Stimulated activated CD8-positive, alpha-beta memory T cell treated with anti-CD3 and anti-CD28 coated beads, Interleukin-7, amount 100 ng/mL, for 48 hours (primary cell): Measurements from ENCODE around the gene LPXN.
A peak's percentile ranks its signal among the peaks of the same experiment; 100 is the strongest.

Experiments used
- DNase-seq, 2 donors: peaks; one replicate each; pipeline ENCODE4 v3.0.0-alpha.2; 2020; ENCODE audit warnings: low read depth in 1 of 2; ENCODE audit errors: extremely low read depth in 1 of 2

Gene LPXN

GRCh38 chr11:58525037-58525614 lies 50.5 kb downstream of the LPXN start:
- DNase-seq = no peak

DNA sequence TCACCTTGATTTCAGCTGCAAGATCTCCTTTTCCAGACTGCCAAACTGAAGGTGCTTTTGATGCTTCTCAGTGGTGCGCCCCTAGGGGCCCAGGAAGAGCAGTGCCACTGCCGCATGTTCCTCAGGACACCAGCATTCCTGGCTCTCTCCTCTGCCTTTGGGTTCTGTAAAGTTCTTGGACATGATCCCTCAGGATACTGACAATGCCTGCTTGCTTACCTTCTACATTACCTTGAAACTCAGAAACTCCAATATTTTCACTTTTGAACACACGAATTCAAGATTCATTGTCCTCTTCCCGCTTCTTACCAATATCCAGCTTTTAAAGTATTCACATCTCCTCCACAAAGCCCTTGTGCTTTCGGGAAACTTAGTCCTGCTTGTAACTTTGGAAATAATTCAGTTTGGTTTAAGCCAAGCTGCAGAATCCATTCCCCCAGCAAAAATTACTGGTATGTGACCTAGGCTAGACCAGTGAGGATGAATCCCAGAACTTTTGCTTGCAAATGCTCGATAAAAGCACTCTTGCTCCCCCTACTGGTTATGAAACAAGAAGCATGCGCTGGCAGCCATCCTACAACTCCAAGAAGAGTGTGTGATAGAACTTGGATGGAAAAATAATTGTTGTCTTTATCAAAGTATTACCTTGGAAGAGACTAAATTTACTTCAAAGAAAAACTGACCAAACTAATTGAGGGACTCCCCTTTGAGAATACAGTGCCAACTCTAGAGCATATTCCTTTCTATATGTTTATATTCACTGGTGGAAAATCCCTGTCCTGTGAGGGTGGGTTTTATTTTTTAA lies 51.2 kb downstream of the LPXN start:
- DNase-seq = no peak

DNA sequence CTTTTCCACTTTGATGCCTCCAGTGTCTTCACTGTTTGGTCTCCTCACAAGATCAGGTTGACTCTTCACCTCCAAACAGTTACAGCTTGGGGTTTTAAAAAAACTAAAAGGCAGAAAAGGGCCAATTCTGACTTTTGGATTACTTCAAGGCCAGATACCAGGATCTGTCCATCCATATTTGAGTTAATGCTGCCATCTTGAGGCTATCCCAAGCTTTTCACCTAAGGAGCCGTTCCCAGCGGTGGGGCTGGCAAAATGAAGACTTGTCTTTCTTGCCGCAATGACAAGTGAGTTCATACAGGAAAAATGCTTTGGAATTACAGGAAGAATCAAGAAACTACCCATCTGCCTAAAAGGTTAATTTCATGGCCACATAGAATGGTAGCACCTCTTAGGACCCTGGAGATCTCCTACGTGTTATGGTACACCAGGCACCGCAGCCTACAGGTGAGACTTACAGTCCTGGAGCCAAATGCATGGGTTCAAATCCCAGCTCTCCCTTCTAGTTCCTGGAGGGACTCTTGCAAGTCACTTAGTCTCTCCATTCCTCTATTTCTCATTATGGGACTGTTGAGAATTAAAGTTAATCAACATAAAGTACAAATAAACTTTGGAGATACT lies 61.8 kb downstream of the LPXN start:
- no peak for DNase-seq

GRCh38 chr11:58511636-58512035 lies 64.0 kb downstream of the LPXN start:
- DNase-seq = no peak

GRCh38 chr11:58509748-58510147 lies 65.9 kb downstream of the LPXN start:
- no peak for DNase-seq

DNA sequence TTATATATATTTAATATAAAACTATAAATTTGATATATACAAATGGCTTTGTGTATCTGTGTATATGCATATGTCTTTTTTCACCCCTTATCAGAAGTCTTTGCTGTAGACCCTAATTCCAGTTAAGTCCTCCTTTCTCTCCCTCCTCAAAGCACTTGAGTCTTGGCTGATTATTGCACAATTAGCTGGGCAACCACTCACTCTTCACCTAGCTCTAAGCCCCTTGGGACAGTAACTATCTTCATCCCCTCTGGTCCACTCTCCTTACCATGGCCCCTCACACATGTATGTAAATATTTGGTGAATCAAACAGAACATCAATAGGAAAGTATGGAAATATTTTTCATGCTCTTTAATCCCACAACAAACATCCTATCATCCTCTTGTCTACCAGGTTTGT lies 66.8 kb downstream of the LPXN start:
- DNase-seq = no peak

DNA sequence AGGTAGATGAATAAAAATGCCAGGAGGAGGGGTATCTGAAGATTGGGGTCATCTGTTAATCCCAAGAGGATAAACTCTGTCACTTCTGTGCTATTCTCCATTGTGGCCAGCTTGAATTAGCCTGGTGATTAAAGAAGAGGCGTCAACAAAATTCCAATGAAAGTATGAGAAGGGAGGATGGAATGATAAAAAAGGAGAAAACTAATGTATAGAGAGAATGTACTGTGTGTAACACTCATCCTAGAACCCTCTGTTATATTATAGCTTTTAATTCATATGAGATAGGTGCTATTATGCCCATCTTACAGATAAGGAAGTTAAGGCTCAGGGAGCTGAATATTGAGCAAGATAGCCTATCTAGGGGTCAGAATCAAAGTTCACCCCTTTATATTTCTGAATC lies 67.7 kb downstream of the LPXN start, which contains the start of gene OR5B21:
Gene OR5B21, minus strand, starts transcription at position 101 of the 400 bp plus-strand sequence. Its CDS starts 0 bp downstream, at position 101.
- no peak for DNase-seq

DNA sequence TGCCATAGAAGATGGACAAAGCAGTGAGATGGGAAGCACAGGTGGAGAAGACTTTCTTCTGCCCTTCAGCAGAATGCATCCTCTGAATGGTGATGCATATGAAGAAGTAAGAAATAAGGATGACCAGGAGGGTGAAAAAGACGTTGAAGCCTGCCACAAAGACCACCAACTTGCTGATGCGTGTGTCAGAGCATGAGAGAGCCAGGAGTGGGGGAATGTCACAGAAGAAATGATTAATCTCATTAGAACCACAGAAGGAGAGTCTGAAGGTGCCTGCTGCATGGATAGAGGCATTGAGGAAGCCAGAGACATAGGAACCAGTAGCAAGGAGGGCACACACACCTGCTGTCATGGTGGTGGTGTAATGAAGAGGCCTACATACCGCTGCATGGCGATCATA lies 68.3 kb downstream of the LPXN start:
- DNase-seq = no peak

GRCh38 chr11:58506935-58507334 lies 68.7 kb downstream of the LPXN start:
- DNase-seq = no peak

DNA sequence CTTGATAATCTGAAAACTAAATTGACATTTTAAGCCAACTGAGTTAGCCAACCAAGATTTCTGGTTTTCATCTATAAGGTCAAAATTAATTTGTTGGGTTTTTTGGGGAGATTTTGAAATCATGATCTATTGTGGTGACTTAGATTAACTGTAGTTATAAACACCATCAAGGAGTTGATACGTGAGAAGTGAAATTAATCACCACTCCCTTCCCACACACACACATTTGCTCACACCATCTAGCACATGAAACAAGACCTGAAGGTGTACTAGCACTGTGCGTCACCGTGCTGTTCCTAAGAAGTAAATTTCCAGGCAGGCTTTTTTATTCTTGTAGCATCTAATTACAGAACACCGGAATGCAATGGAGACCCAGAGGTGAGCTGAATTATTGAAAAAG lies 69.8 kb downstream of the LPXN start:
- DNase-seq = no peak

- DNase-seq = no peak
Measured at GRCh38 chr11:58504232-58504631, 71.4 kb downstream of the LPXN start.

DNA sequence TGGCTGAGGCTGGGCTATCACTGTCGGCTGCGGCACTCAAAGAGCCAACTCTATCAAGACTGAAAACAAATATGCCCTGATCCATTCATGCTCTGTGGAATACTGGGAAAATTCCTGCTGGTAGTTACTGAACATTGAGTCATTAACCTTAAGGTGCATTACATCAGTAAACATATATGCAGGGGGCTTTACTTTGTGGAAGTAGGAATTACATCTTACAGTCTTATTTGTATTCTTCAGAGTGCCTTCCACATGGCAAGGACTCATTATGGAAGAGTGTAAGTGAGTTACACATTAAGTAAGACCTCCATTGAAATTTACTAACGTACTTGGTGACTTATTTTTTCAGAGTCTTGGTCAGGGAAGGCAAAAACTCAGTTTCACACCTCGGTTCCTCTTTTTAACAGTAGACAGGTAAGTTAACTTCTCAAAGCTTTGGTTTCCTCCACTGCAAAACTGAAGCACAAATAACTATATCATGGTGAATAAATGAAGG lies 72.2 kb downstream of the LPXN start:
- no peak for DNase-seq

DNA sequence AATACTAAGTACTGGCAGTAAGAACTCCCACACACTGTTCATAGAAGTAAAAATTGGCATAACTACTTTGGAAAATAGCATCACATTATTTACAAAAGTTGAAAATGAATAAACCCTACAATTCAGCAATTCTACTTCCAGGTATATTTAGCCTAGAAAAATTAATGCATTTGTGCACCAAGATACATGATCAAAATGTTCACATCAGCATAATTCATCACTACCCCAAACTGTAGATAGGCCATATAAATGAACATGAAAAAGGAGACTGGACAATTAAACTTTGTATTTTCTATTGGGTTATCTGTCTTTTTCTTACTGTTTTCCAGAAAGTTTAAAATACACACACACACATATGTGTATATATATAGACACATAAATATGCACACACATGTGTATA lies 73.7 kb downstream of the LPXN start:
- DNase-seq = no peak

DNA sequence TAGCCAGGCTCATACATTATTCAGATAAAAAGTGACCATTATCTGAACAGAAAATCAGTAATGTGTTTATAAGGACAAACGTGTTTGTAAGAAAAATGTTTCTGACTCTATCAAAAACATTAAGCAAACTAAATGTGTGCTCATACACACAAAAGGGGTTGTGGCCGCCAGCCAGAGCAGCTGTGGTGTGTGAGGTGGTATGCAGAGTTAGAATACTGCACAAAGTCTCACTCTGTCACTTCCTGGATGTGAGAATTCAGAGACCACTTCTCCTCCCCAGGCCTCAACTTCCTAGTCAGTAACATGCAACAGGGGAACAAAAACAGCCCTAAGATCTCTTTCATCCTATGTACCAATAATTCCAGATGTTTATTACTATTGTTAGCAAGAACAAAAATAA lies 77.2 kb downstream of the LPXN start:
- DNase-seq = peak in 1 of 2 donors; percentile 9

DNA sequence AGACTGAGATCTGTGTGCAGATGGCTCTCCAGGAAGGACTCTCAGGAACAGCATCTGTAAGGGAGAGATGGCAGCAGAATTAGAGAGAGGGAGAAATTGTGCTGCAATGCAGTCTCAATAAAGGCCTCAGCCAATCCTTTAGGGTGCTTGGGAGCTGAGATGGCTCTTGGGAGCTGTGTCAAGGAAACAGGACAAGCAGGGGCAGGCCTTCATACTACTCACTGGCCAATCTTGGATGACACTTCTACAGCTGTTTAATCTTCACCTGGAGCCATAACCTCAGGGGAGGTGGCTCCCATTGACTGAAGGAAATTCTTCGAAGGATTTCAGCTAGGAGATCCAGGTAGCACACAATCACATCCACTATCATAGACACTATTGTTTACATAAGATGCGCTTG lies 77.7 kb downstream of the LPXN start:
- DNase-seq = no peak

DNA sequence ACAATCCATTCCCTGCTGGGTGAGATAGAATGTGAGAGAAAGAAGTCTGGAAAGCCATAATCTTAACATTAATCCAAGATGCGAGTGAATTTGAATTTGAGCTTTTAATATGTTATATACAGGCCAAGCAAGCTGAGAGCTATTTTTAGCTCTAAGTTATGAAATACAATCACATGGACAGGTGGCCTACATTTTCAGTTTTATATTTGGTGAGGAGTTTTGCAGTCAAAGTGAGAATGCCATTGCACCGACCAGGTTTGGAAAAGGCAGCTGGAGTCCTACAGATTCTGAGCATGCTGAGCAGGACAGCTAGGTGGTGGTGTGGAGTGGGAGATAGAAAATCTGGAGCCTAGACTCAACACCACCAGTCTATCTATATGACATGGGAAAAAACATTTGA lies 79.8 kb downstream of the LPXN start:
- DNase-seq = no peak

DNA sequence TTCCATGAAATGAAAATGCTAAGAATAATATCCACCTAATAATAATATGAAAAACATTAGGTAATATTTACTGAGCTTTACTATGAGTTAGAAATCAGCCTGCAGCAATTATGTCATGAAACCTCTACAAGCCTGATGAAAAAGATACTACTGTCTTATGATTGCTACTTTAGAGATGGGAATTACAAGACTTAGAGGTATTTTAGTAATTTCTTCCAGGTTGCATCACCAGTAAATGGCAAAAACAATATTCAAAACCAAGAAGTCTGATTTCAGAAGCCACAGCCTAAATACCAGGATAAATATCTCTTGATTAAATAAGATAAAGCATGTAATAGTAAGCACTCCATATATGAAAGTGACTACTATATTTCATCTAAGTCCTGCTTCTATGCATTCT lies 81.6 kb downstream of the LPXN start:
- DNase-seq = no peak

GRCh38 chr11:58493676-58494075 lies 82.0 kb downstream of the LPXN start:
- DNase-seq = no peak

- DNase-seq = no peak
Measured at GRCh38 chr11:58490827-58491226, 84.8 kb downstream of the LPXN start.

DNA sequence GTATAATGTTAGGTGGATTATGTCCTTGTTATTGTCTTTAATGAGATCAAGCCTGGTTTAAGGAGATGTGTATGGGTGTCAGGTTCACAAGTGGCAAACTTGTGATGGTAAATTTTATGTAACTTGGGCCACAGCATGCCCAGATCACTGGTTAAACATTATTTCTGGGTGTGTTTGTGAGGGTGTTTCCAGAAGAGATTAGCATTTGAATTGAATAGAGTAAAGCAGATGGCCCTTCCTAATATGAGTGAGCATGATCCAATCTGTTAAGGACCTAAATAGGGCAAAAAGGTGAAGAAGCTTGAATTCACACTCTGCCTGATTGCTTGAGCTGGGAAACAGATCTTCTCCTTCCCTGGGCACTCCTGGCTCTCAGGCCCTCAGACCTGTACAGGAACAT lies 88.5 kb downstream of the LPXN start:
- DNase-seq = no peak

DNA sequence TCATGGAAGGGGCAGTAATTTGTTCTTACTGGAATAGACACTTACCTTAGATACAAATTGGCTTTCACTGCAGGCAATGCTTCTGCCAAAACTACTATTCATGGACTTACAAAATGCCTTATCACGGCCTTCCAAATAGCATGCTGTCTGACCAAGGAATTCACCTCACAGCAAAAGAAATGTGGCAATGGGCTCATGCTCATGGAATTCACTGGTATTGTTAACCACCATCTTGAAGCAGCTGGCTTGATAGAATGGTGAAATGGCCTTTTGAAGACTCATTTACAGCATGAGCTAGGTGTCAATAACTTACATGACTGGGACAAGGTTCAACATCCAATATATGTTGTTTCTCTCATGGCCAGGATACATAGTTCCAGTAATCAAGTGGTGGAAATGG lies 89.7 kb downstream of the LPXN start:
- no peak for DNase-seq
